ENCODE data around the gene PSD2. TPM values are rescaled to one million over a fixed set of nuclear protein-coding genes. Genes with fewer than 3 reads are reported as not detected.

The PSD2 gene
- total RNA-seq, 4 donors from 2014 or later: 0.08 to 0.13 (median 0.10) TPM; not detected in 1

DNA sequence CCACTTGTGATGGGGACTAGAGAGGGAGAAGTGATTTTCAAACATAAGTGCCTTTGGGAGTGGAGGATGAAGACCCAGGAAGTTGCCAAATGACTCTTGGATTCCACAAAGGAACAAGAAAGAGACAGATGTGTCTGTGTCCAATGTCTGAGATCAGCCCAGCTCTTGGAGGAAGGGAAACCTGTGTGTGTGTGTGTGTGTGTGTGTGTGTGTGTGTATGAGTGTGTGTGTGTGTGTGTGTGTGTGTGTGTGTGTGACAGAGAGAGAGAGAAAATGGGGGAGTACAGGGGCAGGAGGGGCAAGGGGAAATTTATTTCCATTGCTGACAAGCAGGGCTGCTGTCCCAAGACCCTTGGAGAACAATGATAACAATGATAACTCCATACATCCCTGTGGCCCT lies 72.0 kb downstream of the PSD2 start:
- H3K4me3 ChIP-seq: no peak overlapping the region
- TF ChIP-seq, protein P1, sequence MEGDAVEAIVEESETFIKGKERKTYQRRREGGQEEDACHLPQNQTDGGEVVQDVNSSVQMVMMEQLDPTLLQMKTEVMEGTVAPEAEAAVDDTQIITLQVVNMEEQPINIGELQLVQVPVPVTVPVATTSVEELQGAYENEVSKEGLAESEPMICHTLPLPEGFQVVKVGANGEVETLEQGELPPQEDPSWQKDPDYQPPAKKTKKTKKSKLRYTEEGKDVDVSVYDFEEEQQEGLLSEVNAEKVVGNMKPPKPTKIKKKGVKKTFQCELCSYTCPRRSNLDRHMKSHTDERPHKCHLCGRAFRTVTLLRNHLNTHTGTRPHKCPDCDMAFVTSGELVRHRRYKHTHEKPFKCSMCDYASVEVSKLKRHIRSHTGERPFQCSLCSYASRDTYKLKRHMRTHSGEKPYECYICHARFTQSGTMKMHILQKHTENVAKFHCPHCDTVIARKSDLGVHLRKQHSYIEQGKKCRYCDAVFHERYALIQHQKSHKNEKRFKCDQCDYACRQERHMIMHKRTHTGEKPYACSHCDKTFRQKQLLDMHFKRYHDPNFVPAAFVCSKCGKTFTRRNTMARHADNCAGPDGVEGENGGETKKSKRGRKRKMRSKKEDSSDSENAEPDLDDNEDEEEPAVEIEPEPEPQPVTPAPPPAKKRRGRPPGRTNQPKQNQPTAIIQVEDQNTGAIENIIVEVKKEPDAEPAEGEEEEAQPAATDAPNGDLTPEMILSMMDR (IDR thresholded peaks at IDR 0.05): no peak
- no peak for TF ChIP-seq POLR2A (IDR thresholded peaks at IDR 0.05)
- no peak for TF ChIP-seq EP300 (IDR thresholded peaks at IDR 0.05)
- TF ChIP-seq POLR2AphosphoS5 (IDR thresholded peaks at IDR 0.05): no peak
- H3K36me3 ChIP-seq: no peaks in the 10 kb centered on the region
- H3K27me3 ChIP-seq: no peaks in the 10 kb centered on the region
- no peak overlapping the region for H3K27ac ChIP-seq
- DNase-seq (ENCODE audit: low spot score in 2 of 2): no peak
- no peaks in the 10 kb centered on the region for H3K9me3 ChIP-seq
- H3K4me1 ChIP-seq: peaks cover 11% of the 10 kb centered on the region

- Histone ChIP-seq H3K4me3 (no peak overlapping the region), H3K27me3 (no peaks in the 10 kb centered on the region), H3K9me3 (no peaks in the 10 kb centered on the region), H3K36me3 (no peaks in the 10 kb centered on the region), H3K4me1 (no peaks in the 10 kb centered on the region), H3K27ac (no peak overlapping the region)
- 64% methylated on average over 9 of the region's 9 CpGs for WGBS
- TF ChIP-seq POLR2A (IDR thresholded peaks at IDR 0.05): no peak
- TF ChIP-seq, protein P1 (IDR thresholded peaks at IDR 0.05): no peak
- no peak for TF ChIP-seq POLR2AphosphoS5 (IDR thresholded peaks at IDR 0.05)
- TF ChIP-seq EP300 (IDR thresholded peaks at IDR 0.05): no peak
- DNase-seq (ENCODE audit: low spot score in 2 of 2): no peak
Observed at GRCh38 chr5:139869042-139869790, 73.6 kb downstream of the PSD2 start.

DNA sequence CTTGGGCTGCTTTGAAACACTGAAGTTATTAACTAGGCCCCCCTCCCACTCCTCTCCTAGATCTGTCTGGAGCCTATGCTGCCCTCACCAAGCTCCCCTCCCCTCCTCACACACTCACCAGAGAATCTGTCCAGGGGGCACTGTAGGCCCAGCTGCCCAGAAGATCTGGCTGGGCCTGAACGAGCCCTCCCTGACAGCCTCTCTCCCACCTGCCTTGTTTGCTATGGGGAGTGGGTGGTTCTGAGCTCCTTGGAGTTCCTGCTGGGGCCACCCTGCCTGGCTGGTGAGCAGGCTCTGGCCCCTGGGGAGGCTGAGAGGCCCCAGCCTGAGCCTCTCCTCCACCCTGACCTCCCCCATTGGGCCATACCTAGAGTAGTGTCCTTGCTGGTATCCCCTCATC lies 75.1 kb downstream of the PSD2 start:
- no peaks in the 10 kb centered on the region for H3K27me3 ChIP-seq
- H3K4me3 ChIP-seq: no peak overlapping the region
- H3K27ac ChIP-seq: no peak overlapping the region
- DNase-seq (ENCODE audit: low spot score in 2 of 2): no peak
- TF ChIP-seq POLR2A (IDR thresholded peaks at IDR 0.05): no peak
- TF ChIP-seq, protein P1 (IDR thresholded peaks at IDR 0.05): no peak
- no peak for TF ChIP-seq EP300 (IDR thresholded peaks at IDR 0.05)
- TF ChIP-seq POLR2AphosphoS5 (IDR thresholded peaks at IDR 0.05): no peak
- no peaks in the 10 kb centered on the region for H3K36me3 ChIP-seq
- no peaks in the 10 kb centered on the region for H3K9me3 ChIP-seq
- H3K4me1 ChIP-seq: no peaks in the 10 kb centered on the region
- WGBS: 80% methylated on average over 1 of the region's 1 CpG

DNA sequence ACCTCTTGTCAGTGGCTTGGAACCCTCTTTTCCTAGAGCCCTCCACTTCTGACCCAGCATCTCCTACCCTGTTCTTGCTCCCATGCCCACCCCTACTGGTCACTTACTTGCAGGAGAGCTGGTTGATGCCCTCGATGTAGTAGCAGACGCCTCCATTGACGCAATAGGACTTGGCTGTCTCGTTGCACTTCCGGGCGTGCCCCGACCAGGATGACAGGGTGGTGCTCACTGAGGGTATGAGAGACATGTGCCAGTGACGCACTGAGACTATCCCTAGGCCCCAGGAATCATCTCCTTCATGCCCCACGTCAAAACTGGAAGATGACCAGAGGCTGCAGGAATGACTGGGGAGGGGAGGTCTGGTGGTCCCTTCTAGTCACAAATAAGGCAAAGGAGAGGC lies 76.0 kb downstream of the PSD2 start:
- Histone ChIP-seq H3K9me3 (no peaks in the 10 kb centered on the region), H3K27ac (no peak overlapping the region), H3K4me1 (no peaks in the 10 kb centered on the region), H3K4me3 (no peak overlapping the region), H3K36me3 (no peaks in the 10 kb centered on the region), H3K27me3 (no peaks in the 10 kb centered on the region)
- TF ChIP-seq POLR2AphosphoS5 (IDR thresholded peaks at IDR 0.05) (no peak), POLR2A (IDR thresholded peaks at IDR 0.05) (no peak), EP300 (IDR thresholded peaks at IDR 0.05) (no peak)
- TF ChIP-seq, protein P1 (IDR thresholded peaks at IDR 0.05): no peak
- no peak for DNase-seq (ENCODE audit: low spot score in 2 of 2)
- 75% methylated on average over 8 of the region's 9 CpGs for WGBS

DNA sequence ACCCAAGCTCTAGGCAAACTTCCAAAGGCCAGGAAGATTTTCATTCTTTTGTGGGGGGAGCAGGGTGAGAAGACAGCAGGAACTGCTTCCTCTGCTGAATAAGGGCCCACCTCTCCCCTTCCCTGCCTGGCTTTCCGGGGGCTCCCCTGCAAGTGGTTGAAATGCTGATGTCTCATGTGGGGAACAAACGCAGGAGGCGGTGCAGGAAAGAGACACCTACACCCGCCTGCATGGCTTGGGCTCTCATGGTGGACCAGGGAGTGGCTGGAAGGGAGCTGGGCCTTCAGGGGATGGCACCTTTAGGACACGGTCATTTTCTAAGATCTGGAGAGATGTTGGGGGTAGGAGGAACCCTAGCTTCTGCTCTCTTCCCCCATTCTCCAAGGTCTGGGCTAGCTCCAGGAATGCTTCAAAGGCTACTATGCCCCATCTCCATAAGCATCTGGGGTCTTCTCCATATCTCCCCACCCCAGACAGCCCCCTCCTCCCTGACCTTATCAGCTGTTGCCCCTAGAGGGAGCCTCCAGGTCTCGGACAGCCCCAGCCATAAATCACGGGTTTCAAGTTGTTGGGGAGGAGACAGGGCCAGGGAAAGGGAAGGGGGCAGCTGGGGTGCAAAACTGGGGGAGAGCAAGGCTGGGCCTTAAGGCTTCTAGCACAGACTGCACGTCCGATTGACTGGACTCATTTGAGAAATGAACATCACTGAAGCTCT lies 76.6 kb downstream of the PSD2 start:
- Histone ChIP-seq H3K4me3 (no peak overlapping the region), H3K27ac (no peak overlapping the region), H3K36me3 (no peaks in the 10 kb centered on the region), H3K4me1 (no peaks in the 10 kb centered on the region), H3K27me3 (no peaks in the 10 kb centered on the region), H3K9me3 (no peaks in the 10 kb centered on the region)
- DNase-seq (ENCODE audit: low spot score in 2 of 2): no peak
- no peak for TF ChIP-seq POLR2AphosphoS5 (IDR thresholded peaks at IDR 0.05)
- no peak for TF ChIP-seq POLR2A (IDR thresholded peaks at IDR 0.05)
- no peak for TF ChIP-seq EP300 (IDR thresholded peaks at IDR 0.05)
- TF ChIP-seq, protein P1 (IDR thresholded peaks at IDR 0.05): no peak
- 84% methylated on average over 9 of the region's 9 CpGs for WGBS
